HepG2 (cell line): ENCODE measurements around the gene NID1. TPM values are rescaled to one million over a fixed set of nuclear protein-coding genes. Genes with fewer than 3 reads are reported as not detected.

Experiments used
- ATAC-seq: fragments of 200-7000 bp; cut with Tn5 transposase; 3 replicates; pipeline ENCODE4 v1.9.1; 2020; ENCODE audit warnings: mild to moderate bottlenecking, moderate library complexity
- BruUV-seq: library from RNA; stranded (reverse); fragments of 400-500 nt; replicated peaks from 2 replicates; lab custom pipeline; 2021; lab: Mats Ljungman, UMichigan
- CTCF ChIA-PET: fragments of 300-600 bp; formaldehyde crosslinking; extraction: SDS; loops from one replicate; lab custom pipeline; 2021; ENCODE audit warnings: low total read pairs, inconsistent platforms, low intra/inter-chr PET ratio; lab: Yijun Ruan, JAX
- POLR2A ChIA-PET: fragments of 350-600 bp; sonication (Branson Sonifier 250); formaldehyde crosslinking; loops from one replicate; lab custom pipeline; 2020; ENCODE audit warnings: antibody characterized with exemption, inconsistent platforms; lab: Yijun Ruan, JAX
- DNase-seq: peaks from one replicate; pipeline ENCODE4 v3.0.0-alpha.2; 2015; ENCODE audit warnings: low spot score
- FAIRE-seq: peaks from 3 replicates; lab custom pipeline; 2011; peaks lifted over from hg19 to GRCh38; lab: Jason Lieb, UNC
- H2AFZ ChIP-seq: one replicate; pipeline ENCODE4 v1.6.1; 2011; ENCODE audit warnings: low read length, inconsistent platforms
- H3K27ac ChIP-seq: fragments of 300-600 bp; 3 replicates; pipeline ENCODE4 v1.8.0; 2011; ENCODE audit warnings: mixed run types, mild to moderate bottlenecking, mixed read lengths, low read length, inconsistent platforms; ENCODE audit not compliant: insufficient read depth; ENCODE audit errors: extremely low read length
- H3K27me3 ChIP-seq, 2 experiments: fragments of 200-600 bp in 1 of 2; 2 replicates in 1 of 2; 3 replicates in 1 of 2; pipeline versions ENCODE4 v1.6.0 to v1.8.0; 2011; ENCODE audit warnings: low read length in 2 of 2, mild to moderate bottlenecking in 2 of 2, moderate library complexity in 2 of 2, inconsistent platforms in 1 of 2; ENCODE audit not compliant: insufficient read depth in 2 of 2, control insufficient read depth in 1 of 2
- H3K36me3 ChIP-seq, 2 experiments: fragments of 200-600 bp in 1 of 2; replicated peaks in 1 of 2; 2 replicates in 1 of 2; 3 replicates in 1 of 2; pipeline versions ENCODE4 v1.5.1 to v1.8.0; 2011; ENCODE audit warnings: low read length in 2 of 2, inconsistent platforms in 1 of 2; ENCODE audit not compliant: insufficient read depth in 2 of 2, control insufficient read depth in 1 of 2
- H3K4me1 ChIP-seq: 2 replicates; pipeline ENCODE4 v1.5.1; 2012; ENCODE audit warnings: low read length, inconsistent platforms; ENCODE audit not compliant: insufficient read depth
- H3K4me2 ChIP-seq: 2 replicates; pipeline ENCODE4 v1.6.0; 2011; ENCODE audit warnings: low read depth, low read length, inconsistent platforms
- H3K4me3 ChIP-seq, 3 experiments: fragments of 200-600 bp in 1 of 3; sonication (generic), shearing (Covaris generic) in 1 of 3; replicated peaks in 1 of 3; 2 replicates each; pipeline ENCODE4 v1.5.1; 2011 to 2016; ENCODE audit warnings: low read length in 3 of 3, inconsistent platforms in 2 of 3, low read depth in 2 of 3, mild to moderate bottlenecking in 2 of 3, control low read depth in 1 of 3, mixed read lengths in 1 of 3; ENCODE audit not compliant: insufficient read depth in 1 of 3
- H3K79me2 ChIP-seq: one replicate; pipeline ENCODE4 v1.6.1; 2011; ENCODE audit warnings: low read length, inconsistent platforms; ENCODE audit not compliant: insufficient read depth
- H3K9ac ChIP-seq: 2 replicates; pipeline ENCODE4 v1.6.0; 2011; ENCODE audit warnings: mild to moderate bottlenecking, low read depth, low read length, inconsistent platforms; ENCODE audit not compliant: insufficient read depth
- H3K9me3 ChIP-seq: 2 replicates; pipeline ENCODE4 v1.5.1; 2012; ENCODE audit warnings: mild to moderate bottlenecking, low read length
- H4K20me1 ChIP-seq: 2 replicates; pipeline ENCODE4 v1.6.0; 2011; ENCODE audit warnings: inconsistent platforms, mild to moderate bottlenecking, low read length, moderate library complexity; ENCODE audit not compliant: insufficient read depth
- CCAR2 ChIP-seq: fragments of 200-400 bp; formaldehyde crosslinking; optimal IDR thresholded peaks from 2 replicates; pipeline ENCODE3; 2018; ENCODE audit warnings: low read depth, mild to moderate bottlenecking, low read length, moderate library complexity
- CEBPB ChIP-seq: IDR thresholded peaks from 2 replicates; pipeline ENCODE4 v1.6.1; 2011; ENCODE audit warnings: low read depth, low read length, improper control_type of control experiment, borderline replicate concordance
- CERS6 ChIP-seq: sonication (generic); formaldehyde crosslinking; IDR thresholded peaks from 2 replicates; pipeline ENCODE4 v1.5.0; 2020; ENCODE audit warnings: missing genetic modification reagents
- CREM ChIP-seq, 2 experiments: sonication (generic) in 1 of 2; formaldehyde crosslinking in 1 of 2; IDR thresholded peaks; 2 replicates each; pipeline versions ENCODE4 v1.4.0 to v1.6.1; 2016 to 2020; ENCODE audit warnings: antibody characterized with exemption in 1 of 2, mild to moderate bottlenecking in 1 of 2, missing genetic modification reagents in 1 of 2
- NCOA2 ChIP-seq: sonication (generic); formaldehyde crosslinking; IDR thresholded peaks from 2 replicates; pipeline ENCODE4 v1.8.0; 2022; ENCODE audit warnings: inconsistent platforms
- NFATC3 ChIP-seq: sonication (generic); formaldehyde crosslinking; IDR thresholded peaks from 2 replicates; pipeline ENCODE4 v1.5.1; 2020; ENCODE audit warnings: mild to moderate bottlenecking, missing genetic modification reagents
- PCBP2 ChIP-seq: fragments of 200-400 bp; formaldehyde crosslinking; optimal IDR thresholded peaks from 2 replicates; pipeline ENCODE3; 2018; ENCODE audit warnings: low read length, low read depth; ENCODE audit not compliant: poor library complexity, severe bottlenecking
- SALL1 ChIP-seq: sonication (generic); formaldehyde crosslinking; IDR thresholded peaks from 2 replicates; pipeline ENCODE4 v1.8.0; 2022; ENCODE audit warnings: mild to moderate bottlenecking, missing genetic modification reagents
- SRSF9 ChIP-seq: fragments of 200-400 bp; formaldehyde crosslinking; IDR thresholded peaks from 2 replicates; pipeline ENCODE4 v1.6.1; 2018; ENCODE audit warnings: borderline replicate concordance, mild to moderate bottlenecking, low read depth, low read length; ENCODE audit not compliant: insufficient read depth, poor library complexity, severe bottlenecking
- STAT5B ChIP-seq: sonication (generic); formaldehyde crosslinking; IDR thresholded peaks from 2 replicates; pipeline ENCODE4 v1.4.0; 2020; ENCODE audit warnings: missing genetic modification reagents
- TAF1 ChIP-seq: sonication (generic); formaldehyde crosslinking; IDR thresholded peaks from 2 replicates; pipeline ENCODE4 v1.4.0; 2020; ENCODE audit warnings: missing genetic modification reagents
- ZNF564 ChIP-seq: sonication (generic); formaldehyde crosslinking; IDR thresholded peaks from 2 replicates; pipeline ENCODE4 v1.8.1; 2023; ENCODE audit warnings: mild to moderate bottlenecking, missing genetic modification reagents
- ZNF709 ChIP-seq: sonication (generic); formaldehyde crosslinking; IDR thresholded peaks from 2 replicates; pipeline ENCODE4 v1.5.0; 2020; ENCODE audit warnings: mild to moderate bottlenecking, missing genetic modification reagents
- whole genome bisulfite sequencing: methylation state at CpG from one replicate; pipeline ENCODE4 v1.1.6; 2017; ENCODE audit warnings: low lambda C conversion rate; 5-methylcytosine and 5-hydroxymethylcytosine counted together
- in situ Hi-C: cut with HindIII; loops from 2 replicates; pipeline ENCODE4 v1.10.0; 2017; ENCODE audit warnings: low pct_unique_long_range_greater_than_20kb; ENCODE audit not compliant: extremely low pct_ligation_motif_present
- intact Hi-C: fragments of 100-400 bp; cut with micrococcal nuclease; formaldehyde crosslinking; loops from one replicate; pipeline ENCODE4 v1.10.0; 2022; ENCODE audit not compliant: unreplicated experiment
- polyA plus RNA-seq, 8 experiments: library from polyadenylated mRNA; depleted of rRNA in 3 of 8; stranded (reverse) in 7 of 8; unstranded in 1 of 8; fragments of >200 nt; fragmentation: Illumina TruSeq in 4 of 8; extraction: Trizol in 4 of 8; gene quantifications; 2 replicates each; pipeline versions ENCODE4 v1.2.1 to v1.2.3, GENCODE V29; 2011 to 2016; ENCODE audit warnings: low read depth in 4 of 8, missing spikeins in 1 of 8, mixed read lengths in 1 of 8; ENCODE audit not compliant: insufficient read depth in 1 of 8
- total RNA-seq, 5 experiments: library from RNA; depleted of rRNA; stranded (reverse); fragments of >200 nt; fragmentation: Illumina TruSeq; extraction: Trizol; gene quantifications; 2 replicates each; pipeline ENCODE4 v1.2.3, GENCODE V29; 2016; ENCODE audit warnings: low read depth in 1 of 5
- TF ChIP-seq, protein P1 (sequence below): IDR thresholded peaks from 2 replicates; pipeline ENCODE4 v1.6.1; 2012; ENCODE audit warnings: inconsistent platforms
- TF ChIP-seq, protein P2 (sequence below): sonication (generic); formaldehyde crosslinking; IDR thresholded peaks from 2 replicates; pipeline ENCODE4 v1.4.0; 2020; ENCODE audit warnings: mild to moderate bottlenecking, missing genetic modification reagents

NID1 gene
- total and polyA plus RNA-seq, 2 of the 13 experiments (the other 11 are each of a cell fraction or from before 2014, with no cell fraction given): 50.2 to 56.1 TPM

DNA sequence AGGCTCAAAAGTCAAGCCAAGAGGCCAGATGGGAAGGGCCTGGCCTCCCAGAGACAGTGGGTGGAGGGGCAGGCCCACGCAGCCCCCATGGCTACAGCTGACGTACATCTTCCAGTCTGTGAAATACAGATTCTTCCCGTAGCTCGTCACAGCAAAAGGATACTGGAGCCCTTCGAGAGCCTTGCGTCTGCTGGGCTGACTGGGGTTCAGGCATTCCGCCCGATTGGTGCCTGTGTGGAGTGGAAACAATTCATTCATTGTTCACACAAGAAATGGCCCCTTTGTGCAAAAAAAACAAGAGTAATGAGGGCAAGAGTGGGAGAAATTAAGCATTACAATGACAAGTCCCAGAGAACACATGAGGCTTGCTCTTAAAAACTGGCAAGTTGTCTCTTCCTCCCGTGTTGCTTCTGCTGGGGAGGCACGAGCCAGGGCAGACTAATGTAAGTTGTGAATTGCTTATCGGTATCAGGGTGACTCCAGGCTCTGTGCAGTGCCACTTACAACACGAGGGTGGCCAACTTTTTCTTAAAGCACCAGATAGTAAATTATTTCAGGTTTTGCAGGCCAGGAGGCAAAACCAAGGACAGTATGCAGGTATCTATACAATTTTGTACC lies 85.1 kb downstream of the NID1 start:
- FAIRE-seq (no peak), ATAC-seq (no peak), DNase-seq (no peak)
- no TSS peak for BruUV-seq
- WGBS: 95% methylated on average over 12 of the region's 12 CpGs
- no peak overlapping the region for H3K4me3 ChIP-seq
- in situ Hi-C loops: loop anchor here (10.0 kb wide), 1 partner anchor 115 kb away; the partner anchor contains the start of gene LYST
- intact Hi-C loops: no loop called here
- H3K79me2 ChIP-seq: no peaks in the 10 kb centered on the region
- H3K27ac ChIP-seq: no peak overlapping the region
- no peak overlapping the region for H3K4me2 ChIP-seq
- no peak overlapping the region for H3K9ac ChIP-seq
- no peaks in the 10 kb centered on the region for H3K9me3 ChIP-seq
- H3K27me3 ChIP-seq: no peaks in the 10 kb centered on the region
- H3K36me3 ChIP-seq: peaks cover 30 to 79% of the 10 kb centered on the region in 2 experiments; a peak in 4 of 5 replicates
- no peak overlapping the region for H2AFZ ChIP-seq
- no peaks in the 10 kb centered on the region for H4K20me1 ChIP-seq
- TF ChIP-seq NFATC3 (CRISPR knock-in tag) (no peak), TAF1 (no peak)
- TF ChIP-seq, protein P1, sequence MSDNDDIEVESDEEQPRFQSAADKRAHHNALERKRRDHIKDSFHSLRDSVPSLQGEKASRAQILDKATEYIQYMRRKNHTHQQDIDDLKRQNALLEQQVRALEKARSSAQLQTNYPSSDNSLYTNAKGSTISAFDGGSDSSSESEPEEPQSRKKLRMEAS: no peak
- no peaks in the 10 kb centered on the region for H3K4me1 ChIP-seq
- ChIA-PET POLR2A (no interaction called here), CTCF (no interaction called here)

GRCh38 chr1:235979176-235979575 lies 85.7 kb downstream of the NID1 start:
- no peak overlapping the region for H3K27ac ChIP-seq
- ATAC-seq: no peak
- no peaks in the 10 kb centered on the region for H4K20me1 ChIP-seq
- no peak for FAIRE-seq
- no TSS peak for BruUV-seq
- H3K36me3 ChIP-seq: peaks cover 29 to 73% of the 10 kb centered on the region in 2 experiments; a peak in 4 of 5 replicates
- no peak overlapping the region for H3K4me2 ChIP-seq
- no peak overlapping the region for H3K4me3 ChIP-seq
- no peaks in the 10 kb centered on the region for H3K4me1 ChIP-seq
- no peak for DNase-seq
- H3K79me2 ChIP-seq: no peaks in the 10 kb centered on the region
- WGBS: 95% methylated on average over 4 of the region's 4 CpGs
- intact Hi-C loops: no loop called here
- TF ChIP-seq CERS6 (CRISPR knock-in tag): no peak
- TF ChIP-seq NCOA2 (CRISPR knock-in tag): no peak
- TF ChIP-seq, protein P2, sequence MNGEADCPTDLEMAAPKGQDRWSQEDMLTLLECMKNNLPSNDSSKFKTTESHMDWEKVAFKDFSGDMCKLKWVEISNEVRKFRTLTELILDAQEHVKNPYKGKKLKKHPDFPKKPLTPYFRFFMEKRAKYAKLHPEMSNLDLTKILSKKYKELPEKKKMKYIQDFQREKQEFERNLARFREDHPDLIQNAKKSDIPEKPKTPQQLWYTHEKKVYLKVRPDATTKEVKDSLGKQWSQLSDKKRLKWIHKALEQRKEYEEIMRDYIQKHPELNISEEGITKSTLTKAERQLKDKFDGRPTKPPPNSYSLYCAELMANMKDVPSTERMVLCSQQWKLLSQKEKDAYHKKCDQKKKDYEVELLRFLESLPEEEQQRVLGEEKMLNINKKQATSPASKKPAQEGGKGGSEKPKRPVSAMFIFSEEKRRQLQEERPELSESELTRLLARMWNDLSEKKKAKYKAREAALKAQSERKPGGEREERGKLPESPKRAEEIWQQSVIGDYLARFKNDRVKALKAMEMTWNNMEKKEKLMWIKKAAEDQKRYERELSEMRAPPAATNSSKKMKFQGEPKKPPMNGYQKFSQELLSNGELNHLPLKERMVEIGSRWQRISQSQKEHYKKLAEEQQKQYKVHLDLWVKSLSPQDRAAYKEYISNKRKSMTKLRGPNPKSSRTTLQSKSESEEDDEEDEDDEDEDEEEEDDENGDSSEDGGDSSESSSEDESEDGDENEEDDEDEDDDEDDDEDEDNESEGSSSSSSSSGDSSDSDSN (CRISPR knock-in tag): no peak
- TF ChIP-seq SALL1 (CRISPR knock-in tag): no peak
- no peak for TF ChIP-seq ZNF709 (CRISPR knock-in tag)
- no peak for TF ChIP-seq SRSF9
- no peak for TF ChIP-seq STAT5B (CRISPR knock-in tag)
- no peak for TF ChIP-seq PCBP2
- TF ChIP-seq CREM (IDR thresholded peaks at IDR 0.05): no peak
- TF ChIP-seq CREM (CRISPR knock-in tag; IDR thresholded peaks at IDR 0.05): no peak
- TF ChIP-seq CEBPB: no peak
- no peak for TF ChIP-seq CCAR2
- TF ChIP-seq ZNF564: no peak
- ChIA-PET CTCF (no interaction called here), POLR2A (no interaction called here)
- H3K9me3 ChIP-seq: no peaks in the 10 kb centered on the region
- in situ Hi-C loops: loop anchor here (10.0 kb wide), 1 partner anchor 114 kb away; the partner anchor contains the start of gene LYST
- no peaks in the 10 kb centered on the region for H3K27me3 ChIP-seq
- H2AFZ ChIP-seq: no peak overlapping the region
- no peak overlapping the region for H3K9ac ChIP-seq
